Measurements from ENCODE around the gene ZFAND3.
"Not testable (repeated sequence)": the region's sequence is repeated elsewhere in the genome, so short reads cannot be mapped to it uniquely, and the experiment has no call there.

Gene ZFAND3

GRCh38 chr6:37865504-37865903 lies 46.0 kb downstream of the ZFAND3 start:
- DNase-seq (ENCODE audit: low read depth), result no peak

GRCh38 chr6:37866590-37867507 lies 47.3 kb downstream of the ZFAND3 start:
- no peak for DNase-seq (ENCODE audit: low read depth)

- DNase-seq (ENCODE audit: low read depth), result no peak
Observed at GRCh38 chr6:37867756-37868446, 48.4 kb downstream of the ZFAND3 start.

- DNase-seq (ENCODE audit: low read depth), result no peak
Observed at GRCh38 chr6:37868447-37868825, 48.9 kb downstream of the ZFAND3 start.

- DNase-seq (ENCODE audit: low read depth), result no peak
Observed at GRCh38 chr6:37871616-37872372, 52.3 kb downstream of the ZFAND3 start.

- DNase-seq (ENCODE audit: low read depth), result no peak
Observed at GRCh38 chr6:37872373-37872745, 52.8 kb downstream of the ZFAND3 start.

GRCh38 chr6:37874726-37875125 lies 55.2 kb downstream of the ZFAND3 start:
- DNase-seq (ENCODE audit: low read depth), result no peak

GRCh38 chr6:37875561-37876309 lies 56.2 kb downstream of the ZFAND3 start:
- no peak for DNase-seq (ENCODE audit: low read depth)

- no peak for DNase-seq (ENCODE audit: low read depth)
Observed at GRCh38 chr6:37876843-37877242, 57.3 kb downstream of the ZFAND3 start.

GRCh38 chr6:37877373-37878149 lies 58.0 kb downstream of the ZFAND3 start:
- no peak for DNase-seq (ENCODE audit: low read depth)

- no peak for DNase-seq (ENCODE audit: low read depth)
Observed at GRCh38 chr6:37878150-37878710, 58.7 kb downstream of the ZFAND3 start.

- DNase-seq (ENCODE audit: low read depth), result not testable (repeated sequence)
Observed at GRCh38 chr6:37880602-37881001, 61.1 kb downstream of the ZFAND3 start.

GRCh38 chr6:37882292-37882691 lies 62.8 kb downstream of the ZFAND3 start:
- DNase-seq (ENCODE audit: low read depth), result no peak

GRCh38 chr6:37882724-37883413 lies 63.3 kb downstream of the ZFAND3 start:
- no peak for DNase-seq (ENCODE audit: low read depth)

- no peak for DNase-seq (ENCODE audit: low read depth)
Observed at GRCh38 chr6:37884548-37884947, 65.0 kb downstream of the ZFAND3 start.

GRCh38 chr6:37889051-37889450 lies 69.5 kb downstream of the ZFAND3 start:
- no peak for DNase-seq (ENCODE audit: low read depth)

- no peak for DNase-seq (ENCODE audit: low read depth)
Observed at GRCh38 chr6:37889486-37889885, 70.0 kb downstream of the ZFAND3 start.

- DNase-seq (ENCODE audit: low read depth), result no peak
Observed at GRCh38 chr6:37891072-37891471, 71.5 kb downstream of the ZFAND3 start.

- DNase-seq (ENCODE audit: low read depth), result no peak
Observed at GRCh38 chr6:37893257-37893656, 73.7 kb downstream of the ZFAND3 start.

- DNase-seq (ENCODE audit: low read depth), result not testable (repeated sequence)
Observed at GRCh38 chr6:37893734-37894133, 74.2 kb downstream of the ZFAND3 start.

All from activated T-cell treated with anti-CD3 and anti-CD28 coated beads for 1 hour (primary cell).